Measurements from ENCODE around the gene CARMIL1. TPM values are rescaled to one million over a fixed set of nuclear protein-coding genes. Genes with fewer than 3 reads are reported as not detected.

CARMIL1 gene
- total RNA-seq, 1 donor from 2014 or later, result 20.8 TPM

DNA sequence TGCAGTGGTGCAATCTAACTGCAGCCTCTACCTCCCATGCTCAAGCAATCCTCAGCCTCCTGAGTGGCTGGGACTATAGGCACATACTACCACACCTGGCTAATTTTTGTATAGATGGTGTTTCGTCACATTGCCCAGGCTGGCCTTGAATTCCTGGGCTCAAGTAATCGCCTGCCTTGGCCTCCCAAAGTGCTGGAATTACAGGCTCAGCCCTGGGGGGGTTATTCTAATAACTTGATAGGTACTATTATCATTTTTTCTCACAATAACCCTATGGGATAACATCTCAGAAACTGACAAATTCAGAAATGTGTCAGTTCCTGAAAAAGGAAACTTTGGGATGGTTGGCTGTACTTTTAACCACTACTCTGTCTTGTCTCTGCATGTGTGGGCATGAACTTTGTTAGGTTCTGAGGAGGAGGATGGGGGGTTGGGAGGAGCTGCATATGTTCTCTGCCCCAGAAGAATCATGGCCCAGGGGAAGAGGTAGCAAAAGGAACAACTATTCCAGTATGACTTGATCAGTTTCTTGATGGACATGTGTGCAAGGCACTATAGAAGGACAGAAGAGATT, 169.9 kb downstream of the CARMIL1 start:
- ATAC-seq (no peak), DNase-seq (ENCODE audit: low spot score) (no peak)
- intact Hi-C loops (cut with DNase I), result no loop called here

DNA sequence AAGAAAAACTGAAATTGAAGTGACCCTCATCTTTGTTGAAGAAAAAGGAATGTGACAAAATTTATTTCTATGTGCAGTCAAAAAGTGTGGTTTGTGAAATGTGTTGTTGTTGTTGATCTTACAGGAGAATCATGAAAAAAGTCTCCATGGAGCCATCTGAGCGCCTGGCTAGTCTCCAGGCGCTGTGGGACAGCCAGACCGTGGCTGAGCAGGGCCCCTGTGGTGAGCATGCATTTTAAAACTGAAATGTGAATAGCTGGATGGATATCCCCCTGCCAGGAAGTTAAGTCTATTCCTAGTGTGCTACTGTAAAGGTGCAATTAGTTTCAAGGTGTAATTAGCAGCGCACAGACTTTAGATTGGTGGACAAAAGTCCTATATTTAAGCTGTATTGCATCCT, 170.6 kb downstream of the CARMIL1 start:
- peak; percentile 48 for ATAC-seq
- DNase-seq (ENCODE audit: low spot score), result no peak
- intact Hi-C loops (cut with DNase I), result no loop called here

DNA sequence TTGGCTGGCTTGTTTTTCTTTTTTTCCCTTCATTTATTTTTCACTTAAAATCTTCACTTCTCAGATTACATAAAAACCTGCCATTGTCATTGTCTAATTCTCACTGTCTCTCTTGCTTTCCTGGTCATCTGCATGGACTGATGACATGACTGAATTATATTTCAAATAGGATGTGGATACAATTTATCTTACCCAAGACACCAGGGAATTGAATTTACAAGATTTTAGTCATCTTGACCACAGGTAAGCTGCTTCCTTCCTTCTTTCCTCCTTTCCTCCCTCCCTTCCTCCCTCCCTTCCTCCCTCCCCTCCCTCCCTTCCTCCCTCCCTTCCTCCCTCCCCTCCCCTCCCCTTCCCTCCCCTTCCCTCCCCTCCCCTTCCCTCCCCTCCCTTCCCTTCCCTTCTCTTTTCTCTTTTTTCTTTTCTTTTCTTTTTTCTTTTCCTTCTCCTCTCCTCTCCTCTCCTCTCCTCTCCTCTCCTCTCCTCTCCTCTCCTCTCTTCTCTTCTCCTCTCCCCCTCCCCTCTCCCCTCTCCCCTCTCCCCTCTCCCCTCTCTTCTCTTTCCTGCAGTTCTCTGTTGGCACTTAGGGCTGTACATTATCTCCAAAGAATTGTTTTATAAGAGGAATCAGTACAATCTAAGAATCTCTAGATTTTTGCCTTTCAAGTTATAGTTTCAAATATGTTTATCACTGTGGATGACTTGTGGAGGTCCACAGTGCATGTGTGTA, 171.5 kb downstream of the CARMIL1 start:
- intact Hi-C loops (cut with DNase I), result no loop called here
- DNase-seq (ENCODE audit: low spot score) (no peak), ATAC-seq (no peak)

DNA sequence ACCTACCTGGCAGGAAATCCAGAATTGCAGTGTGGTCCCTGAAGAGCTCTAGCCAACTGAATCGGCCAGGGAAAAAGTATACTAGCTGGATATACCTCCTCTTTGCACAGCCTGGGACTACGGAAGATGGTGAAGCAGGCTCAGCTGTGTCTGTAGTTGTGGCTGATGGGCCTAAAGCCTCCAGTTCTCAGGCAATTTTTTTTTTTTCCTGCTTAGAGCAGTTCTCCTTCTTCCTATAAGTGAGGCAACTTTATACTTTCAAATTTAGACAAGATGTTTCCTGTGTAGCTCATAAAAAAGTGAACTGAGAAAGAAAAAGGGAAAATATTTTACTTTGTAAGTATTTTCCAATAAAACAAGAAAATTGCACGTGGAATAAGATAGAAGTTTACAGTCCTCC, 172.9 kb downstream of the CARMIL1 start:
- DNase-seq (ENCODE audit: low spot score), result no peak
- intact Hi-C loops (cut with DNase I), result no loop called here
- peak; percentile 71 for ATAC-seq

DNA sequence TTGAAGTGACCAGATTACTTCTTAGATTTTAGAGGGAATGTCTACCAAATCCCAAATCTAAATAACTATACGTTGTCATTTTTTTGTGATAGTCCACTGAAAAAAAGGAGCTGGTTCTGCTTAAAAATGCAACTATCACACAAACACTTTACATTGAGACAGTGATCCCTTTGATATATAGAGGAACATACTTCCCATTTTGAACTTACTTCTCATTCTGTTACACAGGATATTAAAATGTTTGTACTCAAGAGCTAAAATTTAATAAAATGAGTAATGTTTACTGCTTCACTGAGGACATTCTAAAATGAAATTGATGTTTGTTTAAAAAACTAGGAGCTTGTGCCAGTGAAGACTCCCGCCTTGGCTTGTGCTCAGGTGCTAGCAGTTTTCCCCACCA, 174.1 kb downstream of the CARMIL1 start:
- ATAC-seq (no peak), DNase-seq (ENCODE audit: low spot score) (no peak)
- intact Hi-C loops (cut with DNase I), result no loop called here

DNA sequence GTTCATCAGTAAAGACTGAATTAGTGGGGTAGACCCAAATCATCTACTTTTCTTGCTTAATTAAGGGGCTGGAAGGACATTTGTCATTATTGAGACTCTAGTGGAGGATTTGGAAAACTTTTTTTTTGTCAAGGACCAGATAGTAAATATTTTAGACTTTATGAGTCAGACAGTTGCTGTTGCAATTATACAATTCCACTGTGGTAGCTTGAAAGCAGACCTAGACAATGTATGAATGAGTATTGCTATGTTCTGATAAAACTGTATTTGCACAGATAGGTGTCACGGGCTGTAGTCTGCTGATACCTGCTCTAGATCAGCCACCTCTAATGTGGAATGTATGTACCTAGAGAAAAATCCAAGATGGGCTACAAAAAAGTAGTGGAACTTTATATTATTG, 175.0 kb downstream of the CARMIL1 start:
- no peak for DNase-seq (ENCODE audit: low spot score)

DNA sequence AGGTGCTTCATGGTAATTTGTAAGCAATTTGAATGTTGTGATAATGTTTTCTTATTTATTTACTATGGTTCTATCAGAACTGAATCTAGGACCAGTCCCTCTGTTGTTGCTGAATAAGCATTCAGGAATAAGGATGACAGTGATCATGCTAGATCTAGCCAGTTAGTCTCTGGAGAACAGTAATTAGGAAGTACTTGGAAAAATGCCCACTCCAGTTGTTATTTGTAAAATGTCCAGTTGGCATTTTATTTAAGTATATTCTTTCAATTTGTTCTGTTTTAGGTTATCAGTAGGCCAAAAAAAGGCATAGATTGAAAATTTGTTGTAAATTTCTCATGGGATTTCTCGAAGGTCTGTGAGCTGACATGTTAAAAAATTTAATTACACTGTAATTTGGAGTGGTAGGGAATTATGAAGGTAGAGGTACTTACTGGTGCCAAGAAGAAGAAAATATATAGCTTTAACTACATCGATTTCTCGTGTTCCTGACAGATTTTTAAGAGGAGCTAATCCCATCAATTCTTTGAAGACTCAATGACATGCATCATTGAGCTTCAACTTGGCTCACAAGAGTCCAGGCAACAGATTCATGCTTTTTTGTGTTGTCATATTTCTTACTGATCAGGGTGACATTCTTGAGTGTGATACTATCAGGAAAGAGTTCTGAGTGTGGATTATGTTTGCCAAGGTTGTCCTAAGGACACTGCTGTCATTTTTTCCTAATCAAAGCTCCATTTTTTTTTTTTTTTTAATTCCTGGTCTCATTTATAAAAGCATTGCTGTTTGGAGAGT, 177.3 kb downstream of the CARMIL1 start:
- ATAC-seq, result no peak
- DNase-seq (ENCODE audit: low spot score), result no peak
- intact Hi-C loops (cut with DNase I), result no loop called here

More for the DNA sequence above, 175.0 kb downstream of the CARMIL1 start:
- intact Hi-C loops (cut with DNase I), result no loop called here
- ATAC-seq, result no peak

DNA sequence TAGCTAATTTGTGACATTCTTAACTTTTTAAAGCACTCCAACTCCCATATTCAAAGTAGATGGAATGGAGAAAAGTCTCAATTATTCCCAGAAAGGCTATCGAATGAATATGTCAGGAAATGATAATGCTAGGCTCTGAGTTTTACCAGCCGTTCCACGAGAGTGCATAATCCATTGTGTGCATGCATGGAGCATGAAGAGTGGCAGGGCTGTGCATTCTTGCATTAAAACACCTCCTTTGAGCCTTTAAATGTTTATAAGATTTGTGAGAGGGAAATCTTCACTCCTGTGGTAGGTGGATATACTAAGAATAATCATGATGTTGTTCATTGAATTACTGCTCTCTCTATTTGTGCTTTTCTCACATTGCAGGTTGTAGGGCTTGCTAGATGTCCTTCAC, 178.3 kb downstream of the CARMIL1 start:
- intact Hi-C loops (cut with DNase I), result no loop called here
- DNase-seq (ENCODE audit: low spot score) (no peak), ATAC-seq (no peak)

DNA sequence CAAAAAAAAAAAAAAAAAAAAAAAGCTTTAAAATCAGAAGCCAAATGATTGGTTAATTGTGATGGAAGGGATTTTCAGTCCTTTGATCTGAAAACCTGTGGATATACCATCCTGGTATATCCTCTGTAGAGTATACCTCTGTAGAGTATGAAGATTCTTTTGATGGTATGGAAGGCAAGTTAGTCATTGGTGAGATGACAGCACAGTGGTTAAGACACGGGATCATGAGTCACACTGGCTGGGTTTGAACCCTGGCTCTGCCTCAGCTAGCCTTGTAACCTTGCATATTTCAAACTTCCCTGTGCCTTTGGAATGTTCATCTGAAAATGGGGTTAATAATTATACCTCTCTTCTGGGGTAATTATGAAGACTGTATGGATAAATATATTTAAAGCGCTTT, 179.3 kb downstream of the CARMIL1 start:
- ATAC-seq, result no peak
- DNase-seq (ENCODE audit: low spot score), result no peak
- intact Hi-C loops (cut with DNase I), result no loop called here

DNA sequence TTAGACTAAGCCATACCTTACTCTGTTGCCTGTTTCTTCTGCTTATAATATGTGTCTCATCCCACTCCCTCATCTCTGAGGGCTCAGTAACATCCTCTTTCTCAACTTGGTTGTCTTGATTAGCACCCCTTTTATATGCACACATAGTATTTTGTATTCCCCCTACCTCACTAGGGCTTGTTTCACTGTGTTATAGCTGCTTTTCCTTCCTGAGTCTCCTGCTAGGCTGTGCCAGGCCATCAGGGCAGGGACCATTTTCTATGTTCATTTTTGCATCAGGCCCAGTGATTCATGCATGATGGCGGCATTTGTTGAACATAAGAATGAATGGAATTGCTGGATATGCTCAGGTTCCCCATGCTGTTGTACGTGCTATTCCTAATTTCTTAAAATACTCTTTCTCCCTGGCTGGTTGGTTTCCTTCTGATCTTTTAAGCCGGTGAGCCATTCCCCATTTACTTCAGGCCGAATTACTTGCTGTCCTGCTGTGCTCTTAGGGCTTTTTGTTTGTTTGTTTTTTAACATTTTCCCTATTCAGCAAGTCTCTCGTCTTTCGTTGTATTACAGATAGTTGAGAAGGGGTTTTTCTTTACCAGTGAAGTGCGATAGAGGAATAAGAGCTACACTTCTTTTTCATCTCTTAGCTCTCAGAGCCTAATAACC, 183.2 kb downstream of the CARMIL1 start:
- ATAC-seq, result no peak
- intact Hi-C loops (cut with DNase I), result no loop called here
- no peak for DNase-seq (ENCODE audit: low spot score)

DNA sequence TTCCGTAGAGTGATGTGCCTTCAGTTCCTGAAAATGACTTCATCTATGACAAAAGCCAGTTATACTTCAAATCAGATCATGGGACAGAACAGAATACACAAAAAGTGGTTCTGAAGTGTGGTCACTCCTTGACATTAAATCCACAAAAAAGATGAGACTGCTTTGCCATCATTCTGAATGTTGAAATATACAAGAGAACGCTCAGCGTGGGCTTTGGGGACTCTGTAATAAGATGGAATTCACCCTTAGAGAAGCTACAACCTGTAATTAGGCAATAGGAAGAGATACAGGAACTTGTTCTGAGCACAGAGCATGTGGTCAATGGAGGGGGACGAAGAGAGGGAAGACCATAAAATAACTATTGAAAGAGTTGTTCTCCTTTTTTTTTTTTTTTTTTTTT, 184.3 kb downstream of the CARMIL1 start:
- intact Hi-C loops (cut with DNase I), result no loop called here
- no peak for ATAC-seq
- no peak for DNase-seq (ENCODE audit: low spot score)

DNA sequence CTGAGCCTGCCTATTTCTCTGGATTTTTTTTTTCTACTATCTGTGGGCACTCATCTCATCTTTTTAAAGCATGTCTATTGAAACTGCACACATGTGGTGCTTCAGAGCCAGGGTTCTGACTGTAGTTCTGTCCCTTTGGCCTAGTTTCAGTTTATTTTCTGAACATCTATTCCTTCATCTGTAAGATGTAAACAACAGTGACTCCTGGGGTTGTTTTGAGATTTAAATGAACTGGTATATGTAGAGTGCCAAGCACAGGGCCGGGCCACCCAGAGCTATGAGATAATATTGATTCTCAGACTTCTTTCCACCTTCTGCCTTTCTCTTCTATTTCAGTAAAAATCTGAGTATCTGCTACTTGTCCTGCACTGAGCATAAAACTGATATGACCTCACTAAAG, 185.1 kb downstream of the CARMIL1 start:
- no peak for DNase-seq (ENCODE audit: low spot score)
- ATAC-seq, result no peak
- intact Hi-C loops (cut with DNase I), result no loop called here

DNA sequence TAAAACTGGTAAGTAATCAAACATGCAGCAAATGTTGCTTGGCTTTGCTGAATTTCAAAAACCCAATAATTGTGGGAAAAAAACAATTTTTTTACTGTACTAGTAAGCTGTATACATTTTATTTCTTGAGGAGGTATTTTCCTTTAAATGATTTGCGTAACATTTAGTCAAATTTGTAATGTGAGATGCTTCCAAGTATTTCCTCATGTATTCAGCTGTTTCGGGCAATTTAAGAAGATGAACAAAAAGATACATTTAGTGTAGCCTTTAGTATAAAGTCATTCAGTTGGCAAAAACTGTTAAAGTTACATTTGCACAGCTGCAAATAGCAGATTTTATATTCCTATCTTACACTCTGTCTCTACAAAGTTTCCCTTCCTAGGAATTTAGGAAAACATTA, 186.8 kb downstream of the CARMIL1 start:
- ATAC-seq (no peak), DNase-seq (ENCODE audit: low spot score) (no peak)
- intact Hi-C loops (cut with DNase I), result no loop called here

DNA sequence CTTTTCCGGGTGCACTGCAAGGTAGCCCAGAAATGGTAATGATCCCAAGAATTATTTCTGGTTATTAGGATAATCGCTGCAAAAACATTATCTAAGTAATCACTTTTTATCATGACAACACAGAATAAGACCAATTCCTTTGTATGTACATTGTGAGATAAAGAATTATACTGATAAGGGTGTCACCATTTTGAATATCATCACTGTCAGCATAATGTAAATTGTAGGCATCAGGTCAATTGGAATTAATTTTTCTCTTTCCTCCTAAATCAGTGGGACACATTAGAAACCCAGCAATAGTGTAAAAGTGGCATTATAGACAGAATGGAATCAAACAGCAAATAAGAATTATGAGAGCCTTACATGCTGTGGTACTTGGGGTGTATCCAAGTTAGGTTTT, 189.7 kb downstream of the CARMIL1 start:
- no peak for ATAC-seq
- no peak for DNase-seq (ENCODE audit: low spot score)
- intact Hi-C loops (cut with DNase I), result no loop called here

DNA sequence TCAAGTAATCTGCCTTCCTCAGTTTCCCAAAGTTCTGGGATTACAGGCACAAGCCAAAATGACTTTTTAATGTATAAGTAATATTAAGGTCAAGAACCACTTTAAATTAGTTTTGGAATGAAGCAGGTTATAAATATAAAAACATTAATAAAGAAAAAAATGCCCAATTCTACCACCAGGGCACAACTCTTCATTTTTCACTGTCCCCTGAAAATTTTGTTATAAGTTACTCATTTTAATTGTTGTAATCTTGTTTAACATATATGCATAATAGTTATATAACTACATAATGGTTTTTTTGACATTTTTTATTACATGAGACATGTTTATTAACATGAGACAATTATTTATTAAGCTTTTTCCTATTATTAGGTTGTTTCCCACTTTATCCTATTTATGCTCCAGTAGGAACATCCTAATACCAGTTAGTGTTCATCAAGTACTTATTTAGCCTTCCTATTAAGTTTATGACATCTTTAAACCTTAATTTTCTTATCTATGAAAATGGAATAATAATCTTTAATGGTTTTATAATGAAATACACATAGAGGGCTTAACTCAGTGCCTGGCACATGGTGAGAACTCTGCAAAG, 190.7 kb downstream of the CARMIL1 start:
- no peak for ATAC-seq
- intact Hi-C loops (cut with DNase I), result no loop called here
- no peak for DNase-seq (ENCODE audit: low spot score)

DNA sequence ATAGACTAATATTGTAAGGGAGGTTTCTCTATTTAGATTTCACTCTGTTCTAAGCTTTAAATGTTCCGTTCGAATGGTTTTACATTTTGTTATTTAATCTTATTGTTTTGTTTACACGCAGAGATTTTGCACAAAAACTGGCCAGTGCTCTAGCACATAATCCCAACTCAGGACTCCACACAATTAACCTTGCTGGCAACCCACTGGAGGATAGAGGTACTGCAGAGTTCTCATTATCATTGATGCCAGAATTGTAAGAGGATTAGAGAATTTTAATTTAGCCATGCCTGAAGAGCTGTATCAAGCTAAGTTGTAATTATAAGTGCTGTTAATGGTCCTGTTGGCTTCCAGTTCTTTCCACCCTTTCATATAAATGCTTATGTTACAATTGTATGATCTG, 193.1 kb downstream of the CARMIL1 start:
- ATAC-seq (no peak), DNase-seq (ENCODE audit: low spot score) (no peak)
- intact Hi-C loops (cut with DNase I), result no loop called here

DNA sequence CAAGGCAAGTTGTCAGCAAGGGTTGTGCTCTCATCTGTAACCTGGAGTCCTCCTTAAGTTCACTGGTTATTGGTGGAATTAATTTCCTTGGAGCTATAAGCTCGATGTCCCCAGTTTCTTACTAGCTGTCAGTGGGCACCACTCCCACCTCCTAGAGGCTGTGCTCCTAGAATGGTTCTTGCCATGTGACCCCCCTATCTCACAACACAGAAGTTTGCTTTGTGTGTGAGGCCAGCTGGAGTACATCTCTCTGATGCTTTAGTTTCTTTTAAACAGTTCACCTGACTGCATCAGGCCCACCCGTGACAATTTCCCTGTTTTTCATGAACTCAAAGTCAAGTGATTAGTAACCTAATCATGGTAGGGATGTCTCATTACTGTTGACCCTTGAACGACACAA, 193.7 kb downstream of the CARMIL1 start:
- intact Hi-C loops (cut with DNase I), result no loop called here
- ATAC-seq, result no peak

DNA sequence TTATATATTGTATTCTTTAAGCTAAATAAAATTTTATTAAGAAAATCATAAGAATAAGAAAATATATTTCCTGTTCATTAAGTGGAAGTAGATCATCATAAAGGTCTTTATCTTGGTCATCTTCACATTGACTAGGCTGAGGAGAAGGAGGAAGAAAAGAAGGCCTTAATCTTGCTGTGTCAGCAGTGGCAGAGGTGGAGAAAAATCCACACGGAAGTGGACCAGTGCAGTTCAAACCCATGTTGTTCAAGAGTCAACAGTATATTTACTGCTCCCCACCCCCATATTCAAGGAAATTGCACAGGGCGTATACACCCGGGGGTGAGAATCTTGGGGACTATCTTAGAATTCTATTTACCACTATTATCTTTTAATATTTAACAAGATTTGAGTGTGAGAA, 194.3 kb downstream of the CARMIL1 start:
- ATAC-seq (no peak), DNase-seq (ENCODE audit: low spot score) (no peak)
- intact Hi-C loops (cut with DNase I), result no loop called here

More for the DNA sequence above, 193.7 kb downstream of the CARMIL1 start:
- no peak for DNase-seq (ENCODE audit: low spot score)

DNA sequence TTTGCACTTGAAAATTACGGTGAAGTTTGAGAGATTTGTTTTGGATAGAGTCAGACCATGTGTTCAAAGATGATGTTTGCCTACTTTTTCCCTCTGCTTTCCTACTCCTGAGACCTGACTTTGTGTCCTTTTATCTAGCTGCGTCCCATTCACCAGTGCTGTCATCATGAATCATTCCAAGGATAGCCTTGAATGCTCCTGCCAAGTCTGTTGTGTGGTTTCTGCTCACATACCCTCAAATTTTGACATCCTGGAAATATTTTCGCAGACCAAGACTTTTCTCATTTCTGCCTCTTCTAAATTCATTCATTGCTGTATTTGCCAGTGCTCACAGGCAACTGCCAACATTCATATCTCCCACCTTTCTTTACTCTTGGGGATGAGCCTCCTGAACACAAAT, 197.0 kb downstream of the CARMIL1 start:
- DNase-seq (ENCODE audit: low spot score) (no peak), ATAC-seq (no peak)
- intact Hi-C loops (cut with DNase I), result no loop called here

All from sciatic nerve (tissue), 2 donors.